8988T (cell line): Measurements from ENCODE around the gene C1orf159.

Experiments used
- DNase-seq: peaks from one replicate; pipeline ENCODE4 v3.0.0; 2011

C1orf159 gene

DNA sequence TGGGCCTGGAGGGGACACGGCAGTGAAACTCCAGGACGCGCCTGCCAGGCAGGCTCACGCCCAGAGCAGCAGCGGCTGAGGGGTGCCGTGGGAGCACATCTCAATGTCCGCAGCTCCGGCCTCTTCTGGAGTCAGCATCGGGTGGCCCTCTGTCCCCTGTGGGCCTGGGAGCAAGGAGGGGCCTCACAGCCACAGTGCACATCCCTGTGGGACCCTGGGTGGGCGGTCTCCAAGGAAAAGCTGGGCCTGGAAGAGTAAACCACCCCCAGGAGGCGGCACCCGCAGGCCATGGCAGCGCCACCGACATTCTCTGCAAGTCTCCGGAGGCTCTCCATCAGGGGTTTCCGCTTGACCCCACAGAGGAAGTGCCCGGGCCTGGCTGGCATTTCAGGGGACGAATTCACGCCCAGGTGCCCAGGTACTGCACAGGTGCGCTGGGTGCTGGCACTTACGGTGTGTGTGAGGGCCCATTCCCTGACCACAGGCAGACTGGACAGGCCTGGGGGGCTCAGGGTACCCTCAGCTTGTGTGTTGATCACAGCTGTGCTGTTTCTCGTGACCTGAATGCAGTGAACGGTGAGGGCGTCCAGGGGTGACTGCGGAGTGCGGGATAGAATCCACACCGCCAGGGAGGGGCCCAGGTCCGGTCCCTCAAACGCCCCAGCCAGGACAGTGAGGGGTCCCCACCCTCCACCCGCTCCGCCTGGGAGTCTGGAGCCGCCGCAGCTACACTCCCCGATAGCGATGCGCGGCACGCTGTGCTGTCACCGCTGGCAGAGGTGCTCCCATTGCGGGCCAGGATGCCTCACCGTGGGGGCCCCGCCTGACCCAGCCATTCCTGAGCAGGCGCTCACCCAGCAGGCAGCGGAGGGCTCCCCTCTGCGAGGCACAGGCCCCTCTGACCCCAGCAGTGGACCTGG is 25.2 kb downstream of the C1orf159 start:
- peak; percentile 11 for DNase-seq

DNA sequence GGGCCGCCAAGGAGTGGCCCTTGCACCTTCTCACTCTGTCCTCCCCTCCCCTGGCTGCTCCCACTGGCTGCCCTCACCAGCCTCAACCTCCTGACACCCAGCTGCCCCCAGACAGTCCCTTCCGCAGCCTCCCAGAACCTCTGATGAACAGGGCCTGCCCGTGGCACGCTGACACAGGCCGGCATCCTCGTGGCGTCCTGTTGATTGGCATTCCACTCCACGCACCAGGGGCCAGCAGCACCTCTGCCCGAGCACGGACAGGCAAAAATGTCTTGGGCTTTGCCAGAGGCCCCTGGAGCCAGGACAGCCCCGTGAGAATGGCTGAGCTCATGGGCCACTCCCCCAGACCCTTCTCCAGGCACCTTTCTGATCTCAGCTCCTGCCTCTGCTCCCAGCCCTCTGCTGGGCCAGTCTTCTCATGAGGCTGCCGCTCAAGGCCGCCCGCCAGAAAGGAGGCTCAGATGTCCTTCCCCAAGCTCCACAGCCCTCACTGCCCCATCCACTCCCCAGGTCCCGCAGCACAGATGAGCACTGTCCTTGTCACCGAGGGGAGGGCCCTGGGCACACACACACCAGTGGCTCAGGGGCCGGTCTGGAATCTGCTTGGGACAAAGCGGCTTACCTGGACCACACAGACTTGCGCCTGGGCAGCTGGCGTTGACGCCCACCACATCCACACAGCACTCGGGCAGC is 26.0 kb downstream of the C1orf159 start:
- DNase-seq = no peak

DNA sequence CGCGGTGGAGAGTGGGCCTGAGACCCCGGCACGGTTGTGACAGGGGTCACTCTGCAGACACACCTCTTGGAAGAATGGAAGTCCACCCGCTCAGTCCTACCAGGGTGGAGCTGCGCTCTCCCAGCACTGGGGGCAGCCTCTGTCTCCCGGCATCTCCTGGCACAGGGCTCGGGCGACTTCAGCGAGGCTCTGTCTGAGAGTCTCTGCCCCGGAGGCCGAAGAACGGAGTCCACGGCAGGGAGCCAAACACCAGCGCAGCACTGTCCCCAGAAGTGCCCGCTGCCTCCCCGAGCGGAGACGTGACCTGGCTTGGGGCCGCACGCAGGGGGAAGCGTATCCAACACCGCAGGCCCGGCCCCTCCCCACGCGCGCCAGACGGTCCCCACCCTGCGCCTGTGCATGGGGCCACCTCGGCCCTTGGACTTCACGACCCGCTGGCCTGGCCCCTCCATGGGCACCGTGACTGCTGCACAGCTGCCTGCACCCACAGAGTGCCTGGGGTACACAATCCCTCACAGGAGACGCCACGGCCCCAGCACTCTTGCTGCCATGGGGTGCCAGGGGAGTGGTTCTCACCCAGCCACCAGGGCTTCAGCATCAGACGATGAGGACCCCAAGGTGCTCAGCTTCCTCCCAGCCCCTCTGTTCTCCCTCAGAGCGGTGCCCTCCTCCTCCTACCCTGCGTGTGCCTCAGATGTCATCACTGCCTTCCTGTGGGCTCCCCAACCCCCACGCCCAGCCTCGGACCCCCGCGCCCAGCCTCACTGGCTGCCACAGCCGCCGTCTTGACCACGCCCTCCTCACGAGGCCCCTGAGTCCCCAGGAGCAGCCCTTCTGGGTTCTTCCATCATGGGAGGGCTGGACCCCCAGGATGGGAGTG is 26.8 kb downstream of the C1orf159 start:
- DNase-seq = peak; percentile 37

DNA sequence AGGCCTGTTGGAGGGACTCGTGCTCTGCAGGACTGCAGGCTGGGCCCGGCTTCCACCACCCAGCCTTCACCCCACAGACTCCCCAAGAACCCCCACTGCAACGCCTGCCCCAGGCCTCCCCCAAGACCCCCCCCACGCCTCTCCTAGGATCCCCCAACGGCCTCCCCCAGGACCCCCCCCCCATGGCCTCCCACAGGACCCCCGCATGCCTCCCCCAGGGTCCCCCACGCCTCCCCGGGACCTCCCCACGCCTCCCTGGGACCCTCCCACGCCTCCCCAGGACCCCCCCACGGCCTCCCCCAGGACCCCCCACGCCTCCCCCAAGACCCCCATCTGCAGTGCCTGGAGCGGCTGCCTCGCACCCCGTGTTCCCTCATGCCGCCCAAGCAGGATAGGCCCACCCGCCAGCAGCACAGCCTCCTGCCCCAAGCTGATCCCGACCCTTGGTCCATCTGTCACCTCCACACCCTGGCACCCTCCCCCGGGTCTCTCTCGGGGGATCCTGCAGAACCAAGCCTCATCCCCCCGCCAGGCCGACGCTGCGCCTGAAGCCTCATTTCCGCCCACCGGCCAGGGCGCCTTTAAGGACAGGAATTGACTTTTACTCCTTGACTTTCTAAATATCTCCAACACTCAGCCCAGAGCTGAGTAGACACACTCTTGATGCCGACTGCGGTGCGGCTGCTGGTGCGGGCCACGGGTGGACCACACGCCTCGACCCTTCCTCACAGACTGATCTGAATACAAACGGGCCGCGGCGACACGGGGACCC is 27.7 kb downstream of the C1orf159 start:
- peak; percentile 32 for DNase-seq

DNA sequence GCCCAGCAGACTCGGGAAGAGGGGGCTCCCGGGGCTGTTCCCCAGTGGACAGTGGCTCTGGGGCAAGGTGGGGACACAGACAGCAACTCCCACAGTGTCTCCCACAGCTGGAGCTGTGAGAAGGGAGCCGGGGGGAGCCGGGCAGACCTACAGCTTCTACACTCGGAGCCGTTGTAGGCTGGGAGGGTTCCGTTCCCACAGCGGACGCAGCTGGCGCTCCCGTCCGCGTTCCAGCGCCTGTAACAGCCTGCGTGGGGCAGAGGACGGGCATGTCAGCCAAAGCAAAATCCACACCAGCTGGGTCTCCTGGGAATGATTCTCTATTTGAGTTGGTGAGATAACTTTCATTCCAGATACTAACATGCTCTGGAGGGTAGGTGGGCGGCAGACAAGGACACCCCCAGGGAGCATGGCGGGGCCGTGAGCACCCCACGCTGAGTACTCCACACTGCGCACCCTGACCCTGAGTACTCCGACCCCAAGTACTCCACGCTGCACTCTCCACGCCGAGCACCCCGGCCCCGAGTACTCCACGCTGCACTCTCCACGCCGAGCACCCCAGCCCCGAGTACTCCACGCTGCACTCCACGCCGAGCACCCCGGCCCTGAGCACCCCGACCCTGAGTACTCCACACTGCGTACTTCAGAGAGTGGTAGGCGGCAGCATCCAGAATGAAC is 28.4 kb downstream of the C1orf159 start:
- DNase-seq = no peak

DNA sequence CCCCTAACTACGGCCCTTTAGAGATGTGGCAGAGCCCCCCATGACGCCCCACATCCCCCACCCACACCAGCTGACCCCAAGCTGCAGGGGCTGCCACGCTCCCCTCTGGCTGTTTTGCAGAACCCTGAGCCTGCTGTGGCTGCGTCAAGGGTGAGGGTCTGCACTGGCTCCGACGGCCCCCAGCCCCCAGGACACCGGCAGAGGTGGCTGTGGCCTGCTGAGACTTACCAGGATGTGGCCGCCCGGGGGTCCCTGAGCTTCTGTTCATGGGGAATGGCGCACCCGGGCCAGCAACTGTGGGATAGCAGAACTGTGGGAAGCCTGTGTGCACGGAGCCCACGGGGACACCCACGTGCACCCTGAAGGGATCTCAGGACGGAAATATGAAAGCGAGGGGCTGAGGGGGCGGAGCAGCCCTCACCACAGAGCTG is 29.0 kb downstream of the C1orf159 start:
- peak; percentile 20 for DNase-seq

DNA sequence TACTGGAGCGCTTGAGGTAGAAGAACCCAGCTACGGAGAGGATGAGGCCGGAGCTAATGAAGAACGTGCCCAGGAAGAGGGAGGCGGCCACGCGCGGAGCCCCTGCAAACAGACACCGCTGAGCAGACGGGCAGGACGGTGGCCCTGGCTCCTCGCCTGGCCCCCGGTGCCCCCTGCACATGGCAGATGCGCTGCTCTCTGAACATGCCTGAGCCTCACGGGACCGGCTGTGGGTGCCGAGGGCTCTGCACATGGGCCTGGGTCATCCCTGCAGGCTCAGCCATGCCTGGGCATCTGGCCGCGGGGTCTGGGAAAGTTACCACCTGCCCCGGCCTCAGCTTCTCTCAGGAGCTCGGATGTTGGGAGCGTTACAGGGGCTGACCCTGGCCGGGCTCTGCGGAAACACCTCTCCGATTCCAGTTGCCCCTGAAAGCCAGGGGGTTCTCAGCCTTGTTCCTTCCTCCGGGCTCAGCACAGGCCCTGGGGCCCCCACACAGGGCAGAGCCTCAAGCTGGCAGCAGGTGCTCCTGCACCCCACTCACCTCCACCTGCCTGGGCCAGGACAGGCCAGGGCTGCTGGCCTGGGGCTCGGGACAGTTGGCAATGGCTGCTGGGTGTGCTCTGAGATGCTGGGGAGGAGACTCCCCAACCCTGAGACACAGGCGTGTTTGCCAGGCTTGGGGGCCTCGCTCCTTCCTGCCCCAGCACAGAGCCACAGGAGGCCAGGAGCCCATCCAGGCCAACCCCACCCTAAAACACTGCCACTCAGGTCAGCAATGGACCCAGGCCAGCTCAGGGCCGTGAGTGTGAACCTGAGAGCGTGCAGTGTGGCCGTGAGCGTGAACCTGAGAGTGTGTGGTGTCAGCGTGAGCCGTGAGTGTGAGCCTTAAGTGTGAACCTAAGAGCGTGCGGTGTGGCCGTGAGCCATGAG is 29.7 kb downstream of the C1orf159 start:
- no peak for DNase-seq

DNA sequence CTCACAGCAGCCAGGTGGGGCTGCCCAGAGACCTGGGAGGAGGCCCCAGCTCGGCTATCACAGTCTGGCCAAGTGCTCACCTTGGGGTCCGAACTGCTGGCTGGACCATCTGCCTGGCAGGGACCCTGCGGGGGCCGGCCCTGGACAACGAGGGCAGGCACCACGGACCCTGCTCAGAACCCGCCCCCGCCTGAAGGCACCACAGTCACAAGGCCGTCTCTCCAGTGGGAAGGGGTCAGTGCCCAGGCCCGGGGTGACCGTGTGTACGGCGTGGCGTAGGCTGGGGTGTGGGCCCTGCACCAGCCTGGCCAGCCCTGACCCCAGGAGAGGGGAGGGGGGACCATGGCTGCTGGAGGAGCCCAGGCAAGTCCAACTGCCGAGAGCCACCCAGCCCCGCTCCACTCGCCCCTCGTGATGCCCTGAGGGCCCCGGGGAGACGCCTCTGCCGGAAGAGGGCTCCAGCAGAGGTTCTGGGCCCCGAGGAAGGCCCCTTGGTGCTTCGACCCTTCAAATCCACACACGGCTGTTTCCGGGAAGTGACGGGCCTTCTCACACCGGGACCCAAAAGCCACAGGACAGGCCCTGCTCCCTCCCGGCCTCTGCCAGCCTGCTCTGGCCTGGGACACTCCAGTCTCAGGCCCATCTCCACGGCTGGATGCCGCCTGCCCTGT is 30.6 kb downstream of the C1orf159 start:
- DNase-seq = peak; percentile 10

DNA sequence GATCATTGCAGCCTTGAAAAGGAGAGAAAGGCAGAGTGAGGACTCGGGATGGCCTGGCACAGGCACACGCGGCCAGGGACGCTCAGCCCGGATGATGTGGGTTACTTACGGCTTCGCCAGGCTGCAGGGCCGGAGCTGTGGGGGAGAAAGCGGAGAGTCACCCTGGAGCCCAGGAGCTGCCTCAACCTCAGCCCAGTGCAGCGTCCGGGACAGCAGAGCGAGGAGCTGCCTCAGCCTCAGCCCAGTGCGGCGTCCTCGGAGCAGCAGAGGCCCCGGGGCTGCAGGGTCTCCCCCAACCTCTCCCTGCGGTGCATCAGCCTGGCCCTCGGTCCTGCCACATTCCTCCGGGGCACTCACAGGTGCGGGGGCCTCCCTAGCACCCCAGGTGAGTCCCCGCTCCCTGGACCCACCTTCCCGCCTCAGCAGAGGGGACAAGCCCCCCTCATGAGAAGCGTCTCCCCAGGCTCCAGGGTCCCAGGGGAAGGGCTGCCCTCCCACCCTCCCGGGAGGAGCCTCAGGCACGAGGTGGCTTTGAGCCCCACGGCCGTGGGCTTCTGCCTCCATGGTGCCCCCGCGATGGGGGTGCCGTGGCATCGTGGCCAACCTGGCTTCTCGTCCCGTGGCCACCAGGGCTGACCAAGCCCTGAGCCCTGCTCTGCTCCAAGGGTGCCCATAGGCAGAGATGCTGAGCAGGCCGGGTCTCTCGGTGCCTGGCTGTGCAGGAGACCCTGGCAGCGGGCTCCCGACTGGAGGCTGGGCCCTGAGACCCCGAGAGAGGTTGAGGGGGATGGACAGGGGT is 31.3 kb downstream of the C1orf159 start:
- peak; percentile 14 for DNase-seq

DNA sequence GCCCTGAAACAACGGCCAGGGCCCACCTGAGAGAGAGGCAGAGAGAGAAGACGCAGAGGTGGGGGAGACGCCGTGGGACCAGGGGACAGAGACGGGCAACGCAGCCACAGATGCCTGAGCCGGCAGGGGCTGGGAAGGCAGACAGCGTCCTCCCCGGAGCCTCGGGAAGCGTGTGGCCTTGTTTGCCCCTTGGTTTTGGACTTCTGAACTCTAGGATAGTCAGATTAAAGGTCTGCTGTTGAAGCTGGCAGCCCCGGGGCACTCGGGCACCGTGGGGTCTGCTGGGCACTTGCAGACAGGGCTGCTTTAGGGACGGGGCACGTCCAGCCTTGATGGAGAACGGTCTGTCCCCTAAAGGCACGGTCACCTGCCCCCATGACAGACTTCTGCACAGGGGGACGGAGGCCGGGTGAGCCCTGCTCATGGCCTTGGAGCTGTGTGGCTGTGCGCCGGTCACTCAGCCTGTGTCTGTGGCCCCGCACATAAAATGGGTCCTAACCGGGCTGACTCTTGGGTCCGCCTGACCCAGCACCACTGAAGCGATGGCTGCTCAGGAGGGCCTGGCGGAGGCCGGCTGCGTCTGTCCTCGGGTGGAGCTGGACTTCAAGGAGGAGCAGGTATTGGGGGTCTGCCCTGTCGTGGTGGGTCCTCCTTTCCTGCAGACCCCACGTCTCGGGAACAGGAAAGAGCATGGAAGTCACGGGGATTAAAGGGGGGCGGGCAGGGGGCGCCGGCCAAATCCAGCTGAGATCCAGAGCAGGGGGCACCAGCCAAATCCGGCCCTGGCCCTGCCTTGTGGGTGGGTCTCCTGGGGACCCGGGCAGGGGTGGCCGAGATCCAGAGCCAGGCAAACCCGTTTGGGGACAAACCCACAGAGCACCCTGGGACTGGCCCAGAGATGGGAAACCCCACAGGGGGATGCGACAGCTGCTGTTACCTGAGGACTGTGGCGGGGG is 32.2 kb downstream of the C1orf159 start:
- DNase-seq = no peak

DNA sequence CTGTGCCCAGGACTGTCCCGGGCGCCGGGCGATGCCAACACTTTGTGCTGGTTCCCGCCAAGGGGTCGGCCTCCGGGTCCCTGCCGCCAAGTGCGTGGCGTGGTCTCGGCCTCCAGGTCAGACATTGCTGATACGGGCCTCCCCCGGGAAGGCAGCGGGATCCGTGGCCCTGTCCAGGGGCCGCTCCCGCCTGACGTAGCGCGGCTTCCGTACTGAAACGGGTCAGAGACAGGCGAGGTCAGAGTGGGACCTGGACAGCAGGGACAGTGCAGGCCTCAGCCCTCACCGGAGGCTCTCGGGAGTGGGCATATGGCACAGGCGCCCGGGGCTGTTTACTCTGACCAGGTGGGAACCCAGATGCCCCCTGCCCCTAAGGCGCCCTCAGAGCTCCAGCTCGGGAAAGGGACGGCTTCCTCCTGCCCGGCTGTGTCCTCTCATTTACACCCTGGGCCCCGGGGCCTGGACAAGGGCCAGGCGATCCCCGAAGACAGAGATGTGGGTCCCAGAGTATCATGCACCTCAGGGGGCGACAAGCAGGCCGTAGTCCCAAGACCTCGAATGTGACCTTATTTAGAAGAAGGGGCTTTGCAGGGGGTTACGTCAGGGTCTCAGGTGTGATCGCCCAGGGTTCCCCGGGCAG is 33.0 kb downstream of the C1orf159 start:
- DNase-seq = no peak

DNA sequence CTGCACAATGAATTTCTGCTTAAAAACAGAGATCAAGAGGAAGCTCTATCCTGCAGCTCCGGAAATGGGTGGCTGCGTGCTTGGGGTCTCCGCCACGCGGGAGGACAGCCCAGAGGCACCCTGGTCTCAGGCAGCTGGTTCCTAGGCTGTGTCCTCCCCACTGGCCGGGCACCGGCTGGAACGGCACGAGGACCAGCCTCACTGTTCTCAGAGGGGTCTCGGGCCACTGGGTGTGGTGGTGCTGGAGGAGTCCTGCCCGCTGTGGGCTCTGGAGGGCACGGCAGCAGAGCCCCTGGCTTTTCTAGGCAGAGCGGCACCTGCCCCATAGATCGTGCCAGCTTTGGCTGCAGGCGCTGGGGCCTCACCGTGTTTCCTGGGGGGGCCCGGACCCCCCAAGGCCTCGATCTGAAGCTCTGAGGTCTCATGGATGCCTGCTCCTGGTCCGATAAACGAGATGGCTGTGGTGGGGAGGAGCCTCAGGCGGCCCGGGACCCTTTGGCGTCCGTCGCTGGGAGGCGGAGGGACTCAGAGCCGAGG is 33.6 kb downstream of the C1orf159 start:
- DNase-seq = peak; percentile 9

DNA sequence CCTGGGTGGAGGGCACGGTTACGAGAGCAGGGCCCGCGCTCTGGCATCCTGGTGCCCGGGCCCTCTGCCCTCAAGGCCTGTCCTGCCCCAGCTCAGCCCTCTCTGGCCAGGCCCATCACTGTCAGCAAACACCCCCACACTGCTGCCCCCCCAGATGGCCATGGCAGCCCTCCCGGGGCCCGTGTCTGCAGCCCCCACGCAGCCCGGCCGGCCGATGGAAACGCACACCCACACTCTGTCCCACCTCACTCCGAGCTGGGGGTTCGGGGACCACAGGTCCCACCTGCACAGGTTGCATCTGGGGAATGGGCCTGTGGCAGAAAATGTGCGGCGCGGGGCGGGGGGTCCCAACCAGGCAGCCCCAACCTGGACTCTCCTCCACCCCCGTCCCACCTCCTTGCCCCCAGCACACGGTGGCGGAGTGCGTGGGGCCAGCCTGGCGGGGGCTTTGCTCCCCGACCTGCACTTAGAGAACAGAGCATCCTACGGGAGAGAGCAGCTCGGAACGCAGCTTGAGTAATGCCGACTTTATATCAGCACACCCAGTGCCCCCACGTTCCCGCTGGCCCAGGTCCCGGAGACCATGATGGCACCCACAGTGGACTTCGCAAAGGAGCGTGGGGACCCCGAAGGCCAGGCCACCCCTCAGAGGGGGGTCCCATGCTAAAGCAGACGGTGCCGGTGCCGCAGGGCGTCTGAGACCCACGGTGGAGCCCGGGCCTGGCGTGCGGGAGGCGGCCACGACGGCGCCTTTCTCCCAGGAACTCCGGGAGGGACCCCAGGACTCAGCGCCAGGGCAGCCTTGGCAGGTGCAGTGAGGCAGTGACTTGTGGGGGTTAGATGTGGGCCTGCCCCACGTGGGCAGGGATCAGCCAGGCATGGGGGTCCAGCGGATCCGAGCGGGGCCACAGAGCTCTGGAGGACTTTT is 34.3 kb downstream of the C1orf159 start:
- no peak for DNase-seq

DNA sequence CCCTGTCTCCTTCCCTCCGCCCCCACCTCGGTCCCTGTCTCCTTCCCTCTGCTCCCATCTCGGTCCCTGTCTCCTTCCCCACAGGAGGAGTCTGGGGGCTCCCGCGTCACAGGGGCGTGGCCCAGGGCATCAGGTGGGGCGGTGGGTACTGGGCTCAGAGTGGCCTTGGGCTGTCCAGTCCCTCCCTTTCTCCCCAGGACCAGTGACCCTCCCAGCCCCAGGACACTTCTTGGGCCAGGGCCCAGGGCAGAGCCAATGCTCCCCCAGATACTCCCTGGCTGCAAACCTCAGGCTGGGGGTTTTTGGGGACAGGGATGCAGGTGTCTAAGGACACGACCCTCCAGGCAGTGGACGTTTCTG is 35.0 kb downstream of the C1orf159 start:
- no peak for DNase-seq

DNA sequence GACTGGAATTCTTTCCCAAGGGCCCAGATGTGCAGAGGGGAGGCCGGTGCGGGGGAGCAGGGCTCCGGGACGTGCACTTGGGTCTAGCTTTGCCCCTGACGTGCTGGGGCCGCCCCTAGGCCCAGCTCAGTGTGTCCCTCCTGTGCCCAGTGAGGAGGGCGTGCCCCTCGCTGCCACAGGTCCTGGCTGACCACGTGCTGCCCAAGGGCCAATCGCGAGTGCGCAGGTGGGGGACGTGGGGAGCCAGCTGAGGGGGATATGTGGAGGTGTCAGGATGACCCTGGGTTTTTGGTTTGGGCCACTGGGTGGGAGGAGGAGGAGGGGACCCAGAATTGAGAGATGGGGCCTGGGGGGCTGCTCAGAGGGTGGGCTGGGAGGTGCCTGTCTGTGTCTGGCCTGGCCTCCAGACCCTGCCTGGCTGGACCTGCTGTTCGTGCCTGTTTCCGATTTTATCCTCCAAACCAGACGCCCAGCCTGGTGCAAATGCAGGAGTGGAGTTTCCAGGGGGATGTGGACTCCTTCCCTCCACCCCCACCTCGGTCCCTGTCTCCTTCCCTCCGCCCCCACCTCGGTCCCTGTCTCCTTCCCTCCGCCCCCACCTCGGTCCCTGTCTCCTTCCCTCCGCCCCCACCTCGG is 35.6 kb downstream of the C1orf159 start:
- DNase-seq = peak; percentile 89
